Measurements from ENCODE around the gene CPNE7. TPM values are rescaled to one million over a fixed set of nuclear protein-coding genes. Genes with fewer than 3 reads are reported as not detected.
A peak's percentile ranks its signal among the peaks of the same experiment; 100 is the strongest.

CPNE7 gene
- total and polyA plus RNA-seq, 2 donors (not counting 1 experiment from before 2014, with no cell fraction given): 10.2 to 53.0 TPM

- Histone ChIP-seq H3K4me2 (ENCODE audit: extremely low read depth, insufficient read depth, low read length) (no peak overlapping the region), H2AFZ (ENCODE audit: low read length) (no peak overlapping the region), H3K9me3 (ENCODE audit: control insufficient read depth, insufficient read depth, low read depth, low read length) (no peaks in the 10 kb centered on the region), H3K4me3 (replicated peaks in 1 of 4; ENCODE audit: control extremely low read depth in 1 of 4, insufficient read depth in 1 of 4, low read depth in 3 of 4, low read length in 4 of 4) (no peak overlapping the region), H3K27ac (ENCODE audit: insufficient read depth, low read length) (no peak overlapping the region), H3K4me1 (ENCODE audit: control insufficient read depth, extremely low read depth, insufficient read depth, low read length) (no peaks in the 10 kb centered on the region), H3K9ac (ENCODE audit: insufficient read depth, low read length) (no peak overlapping the region), H3K79me2 (ENCODE audit: control insufficient read depth, insufficient read depth, low read length) (no peaks in the 10 kb centered on the region), H3K27me3 (ENCODE audit: control insufficient read depth, insufficient read depth, low read length) (no peaks in the 10 kb centered on the region), H4K20me1 (ENCODE audit: control insufficient read depth, extremely low read depth, insufficient read depth, low read length) (no peaks in the 10 kb centered on the region), H3K36me3 (ENCODE audit: control insufficient read depth, insufficient read depth, low read length) (no peaks in the 10 kb centered on the region)
- TF ChIP-seq CTCF (conservative IDR thresholded peaks at IDR 0.05 in 1 of 2, IDR thresholded peaks at IDR 0.05 in 1 of 2; ENCODE audit: low read depth in 1 of 2, low read length in 2 of 2) (peak; percentile 35 to 60), EZH2 (IDR thresholded peaks at IDR 0.05; ENCODE audit: low read length, missing control alignments) (no peak)
- no peak for DNase-seq (ENCODE audit: low read depth in 2 of 2)
Measured at GRCh38 chr16:89615596-89616090, 40.1 kb downstream of the CPNE7 start.

- no peak overlapping the region for H2AFZ ChIP-seq (ENCODE audit: low read length)
- no peaks in the 10 kb centered on the region for H3K4me1 ChIP-seq (ENCODE audit: control insufficient read depth, extremely low read depth, insufficient read depth, low read length)
- no peaks in the 10 kb centered on the region for H3K79me2 ChIP-seq (ENCODE audit: control insufficient read depth, insufficient read depth, low read length)
- H3K4me3 ChIP-seq (replicated peaks in 1 of 4; ENCODE audit: control extremely low read depth in 1 of 4, insufficient read depth in 1 of 4, low read depth in 3 of 4, low read length in 4 of 4): no peak overlapping the region
- no peak for DNase-seq (ENCODE audit: low read depth in 2 of 2)
- TF ChIP-seq EZH2 (IDR thresholded peaks at IDR 0.05; ENCODE audit: low read length, missing control alignments) (no peak), CTCF (conservative IDR thresholded peaks at IDR 0.05 in 1 of 2, IDR thresholded peaks at IDR 0.05 in 1 of 2; ENCODE audit: low read depth in 1 of 2, low read length in 2 of 2) (no peak)
- no peaks in the 10 kb centered on the region for H3K27me3 ChIP-seq (ENCODE audit: control insufficient read depth, insufficient read depth, low read length)
- H3K9ac ChIP-seq (ENCODE audit: insufficient read depth, low read length): no peak overlapping the region
- H4K20me1 ChIP-seq (ENCODE audit: control insufficient read depth, extremely low read depth, insufficient read depth, low read length): no peaks in the 10 kb centered on the region
- no peak overlapping the region for H3K27ac ChIP-seq (ENCODE audit: insufficient read depth, low read length)
- no peaks in the 10 kb centered on the region for H3K36me3 ChIP-seq (ENCODE audit: control insufficient read depth, insufficient read depth, low read length)
- no peaks in the 10 kb centered on the region for H3K9me3 ChIP-seq (ENCODE audit: control insufficient read depth, insufficient read depth, low read depth, low read length)
- no peak overlapping the region for H3K4me2 ChIP-seq (ENCODE audit: extremely low read depth, insufficient read depth, low read length)
Measured at GRCh38 chr16:89616623-89617022, 41.1 kb downstream of the CPNE7 start.

GRCh38 chr16:89617036-89617435 is 41.5 kb downstream of the CPNE7 start:
- H3K79me2 ChIP-seq (ENCODE audit: control insufficient read depth, insufficient read depth, low read length): no peaks in the 10 kb centered on the region
- H3K9ac ChIP-seq (ENCODE audit: insufficient read depth, low read length): no peak overlapping the region
- no peak for TF ChIP-seq CTCF (conservative IDR thresholded peaks at IDR 0.05 in 1 of 2, IDR thresholded peaks at IDR 0.05 in 1 of 2; ENCODE audit: low read depth in 1 of 2, low read length in 2 of 2)
- no peaks in the 10 kb centered on the region for H3K36me3 ChIP-seq (ENCODE audit: control insufficient read depth, insufficient read depth, low read length)
- no peaks in the 10 kb centered on the region for H3K27me3 ChIP-seq (ENCODE audit: control insufficient read depth, insufficient read depth, low read length)
- no peak overlapping the region for H2AFZ ChIP-seq (ENCODE audit: low read length)
- no peaks in the 10 kb centered on the region for H4K20me1 ChIP-seq (ENCODE audit: control insufficient read depth, extremely low read depth, insufficient read depth, low read length)
- no peak overlapping the region for H3K27ac ChIP-seq (ENCODE audit: insufficient read depth, low read length)
- no peaks in the 10 kb centered on the region for H3K9me3 ChIP-seq (ENCODE audit: control insufficient read depth, insufficient read depth, low read depth, low read length)
- no peak overlapping the region for H3K4me2 ChIP-seq (ENCODE audit: extremely low read depth, insufficient read depth, low read length)
- no peaks in the 10 kb centered on the region for H3K4me1 ChIP-seq (ENCODE audit: control insufficient read depth, extremely low read depth, insufficient read depth, low read length)
- no peak for DNase-seq (ENCODE audit: low read depth in 2 of 2)
- H3K4me3 ChIP-seq (replicated peaks in 1 of 4; ENCODE audit: control extremely low read depth in 1 of 4, insufficient read depth in 1 of 4, low read depth in 3 of 4, low read length in 4 of 4): no peak overlapping the region
